DMS79 (cell line): Measurements from ENCODE around the gene MOB4.
"Not testable (repeated sequence)": the region's sequence is repeated elsewhere in the genome, so short reads cannot be mapped to it uniquely, and the experiment has no call there.

Experiments used
- DNase-seq: peaks from one replicate; lab custom pipeline; 2025; lab: John Stamatoyannopoulos, UW

The MOB4 gene

DNA sequence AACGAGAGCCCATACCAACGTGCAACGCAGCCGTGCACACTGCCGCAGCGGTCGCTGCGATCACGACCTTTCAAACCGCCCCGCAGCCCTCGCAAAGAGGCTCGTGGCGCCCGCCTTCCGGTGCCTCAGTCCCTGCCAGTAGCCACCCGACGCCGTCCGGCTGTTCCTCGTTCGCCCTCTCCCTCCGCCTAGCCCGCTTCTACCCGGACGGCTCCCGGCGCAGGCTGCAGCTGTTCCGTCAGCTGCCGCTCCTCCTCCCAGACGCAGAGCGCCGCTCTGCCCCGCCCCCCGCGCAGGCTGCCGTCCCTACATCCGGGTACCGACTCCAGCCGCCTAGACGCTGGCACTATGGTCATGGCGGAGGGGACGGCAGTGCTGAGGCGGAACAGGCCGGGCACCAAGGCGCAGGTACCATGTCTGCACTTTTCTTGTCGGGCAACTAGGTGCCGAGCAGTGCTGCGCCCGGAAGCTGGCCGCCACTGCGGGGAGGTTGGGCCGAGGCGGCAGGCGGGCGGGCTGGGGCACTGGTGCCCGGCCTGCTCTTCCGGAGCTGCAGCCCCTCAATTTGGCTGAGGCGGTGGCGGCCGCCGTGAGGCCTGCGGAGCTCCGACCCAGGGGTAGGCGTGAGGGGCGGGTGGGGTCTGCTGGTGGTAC lies at the start of gene MOB4:
Gene MOB4 (plus strand): TSS at position 328 of the 654 bp plus-strand sequence. CDS start 21 bp downstream, at position 349.
- peak; percentile 83 for DNase-seq

DNA sequence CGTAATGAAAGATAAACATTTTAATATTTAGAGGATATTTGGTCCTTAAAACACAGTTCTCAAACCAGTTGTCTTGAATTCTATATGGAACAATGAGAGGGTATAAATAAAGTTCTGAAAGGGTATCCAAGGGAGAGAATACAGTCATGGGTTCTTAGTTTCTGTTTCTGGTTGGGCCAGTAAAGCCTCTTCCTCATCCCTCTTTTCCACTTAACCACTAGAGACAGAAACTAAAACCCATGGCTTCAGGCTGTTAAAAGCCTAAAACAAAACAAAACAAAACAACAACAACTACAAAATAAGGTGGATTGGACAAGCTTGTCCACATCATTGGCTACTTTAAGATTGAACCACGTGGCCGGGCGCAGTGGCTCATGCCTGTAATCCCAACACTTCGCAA lies 43.7 kb upstream of the MOB4 start:
- no peak for DNase-seq

DNA sequence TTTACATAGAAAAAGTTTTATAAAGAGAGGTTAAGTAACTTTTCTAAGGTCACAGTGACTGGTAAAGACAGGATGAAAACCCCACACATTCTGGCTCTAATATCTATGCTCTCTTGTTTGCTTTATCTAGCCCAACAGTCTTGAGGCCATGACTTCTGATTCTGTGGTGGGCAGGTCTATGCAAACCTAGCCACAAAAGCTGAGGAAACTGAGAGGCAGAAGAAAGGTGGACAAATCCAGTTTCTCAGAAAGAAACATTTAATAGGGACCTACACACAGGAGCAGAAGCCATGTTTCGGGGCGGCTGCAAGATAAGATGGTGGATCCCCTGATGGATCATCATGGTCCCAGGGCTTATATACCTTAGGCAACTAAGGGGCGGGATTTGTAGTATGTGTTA lies 38.1 kb upstream of the MOB4 start:
- no peak for DNase-seq

DNA sequence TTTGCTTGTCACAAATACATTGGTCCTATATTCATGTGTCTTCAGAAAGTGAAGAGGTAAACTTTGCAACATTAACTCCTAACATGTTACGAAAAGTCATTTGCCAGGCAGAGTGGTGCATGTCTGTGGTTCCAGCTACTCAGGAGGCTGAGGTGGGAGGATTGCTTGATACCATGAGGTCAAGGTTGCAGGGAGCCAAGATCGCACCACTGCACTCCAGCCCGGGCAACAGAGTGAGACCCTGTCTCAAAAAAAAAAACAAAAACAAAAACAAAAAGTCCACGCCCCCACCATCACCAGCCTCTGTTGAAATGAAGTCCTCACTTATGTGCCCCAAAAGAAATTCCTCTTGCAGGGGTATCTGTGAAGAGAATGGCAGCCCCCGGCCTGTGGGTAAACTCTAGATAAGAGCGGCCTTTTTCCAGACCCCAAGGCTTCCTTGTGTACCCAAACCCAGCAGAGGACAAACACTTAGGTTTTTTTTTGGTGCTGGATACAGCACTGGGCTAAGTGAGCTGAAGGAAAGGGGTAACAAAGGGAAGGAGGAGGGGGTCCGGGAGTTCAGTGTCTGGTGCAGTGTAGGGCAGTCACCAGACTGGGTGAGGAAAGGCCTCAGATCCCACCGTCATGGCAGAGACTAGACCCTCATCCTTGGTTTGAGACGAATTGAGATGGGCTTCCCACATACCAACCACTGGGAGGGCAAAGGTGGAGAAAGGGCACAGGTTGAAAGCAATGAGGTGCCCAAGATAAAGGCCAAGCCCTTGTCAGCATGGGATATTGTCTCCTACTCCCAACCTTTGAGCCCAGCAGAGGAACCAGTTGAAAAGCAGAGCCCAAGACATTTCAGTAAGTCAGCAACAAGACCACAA lies 35.5 kb upstream of the MOB4 start:
- DNase-seq = no peak

DNA sequence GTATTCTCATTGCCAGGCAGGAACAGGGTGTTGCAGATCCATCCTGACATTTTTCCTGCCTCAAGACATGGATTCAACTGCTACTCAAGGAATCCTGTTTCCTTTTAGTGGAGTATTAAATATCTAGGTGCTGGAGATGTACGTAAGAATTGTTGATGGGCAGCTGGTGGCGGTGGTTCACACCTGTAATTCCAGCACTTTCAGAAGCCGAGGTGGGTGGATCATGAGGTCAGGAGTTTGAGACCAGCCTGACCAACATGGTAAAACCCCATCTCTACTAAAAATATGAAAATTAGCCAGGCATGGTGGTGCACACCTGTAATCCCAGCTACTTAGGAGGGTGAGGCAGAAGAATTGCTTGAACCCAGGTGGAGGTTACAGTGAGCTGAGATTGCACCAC lies 31.6 kb upstream of the MOB4 start:
- DNase-seq = not testable (repeated sequence)

DNA sequence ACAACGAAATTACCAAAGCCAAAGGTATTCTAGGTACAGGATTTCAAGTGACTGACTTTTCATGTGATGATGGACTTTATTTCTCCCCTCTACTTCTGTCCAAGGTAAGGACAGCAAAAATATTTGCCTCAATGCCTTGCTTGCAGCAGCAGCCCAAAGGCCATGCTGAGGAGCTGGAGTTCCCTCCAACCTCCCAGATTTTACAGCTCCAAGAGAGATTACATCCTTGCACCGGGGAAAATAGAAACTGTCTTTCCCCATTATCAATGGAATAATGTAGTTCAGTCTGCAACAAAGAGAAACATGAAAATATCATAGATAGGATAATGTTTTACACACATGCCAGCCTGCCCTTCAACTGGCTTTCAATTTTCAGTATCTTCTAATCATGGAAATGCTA lies 29.7 kb upstream of the MOB4 start:
- DNase-seq = no peak

DNA sequence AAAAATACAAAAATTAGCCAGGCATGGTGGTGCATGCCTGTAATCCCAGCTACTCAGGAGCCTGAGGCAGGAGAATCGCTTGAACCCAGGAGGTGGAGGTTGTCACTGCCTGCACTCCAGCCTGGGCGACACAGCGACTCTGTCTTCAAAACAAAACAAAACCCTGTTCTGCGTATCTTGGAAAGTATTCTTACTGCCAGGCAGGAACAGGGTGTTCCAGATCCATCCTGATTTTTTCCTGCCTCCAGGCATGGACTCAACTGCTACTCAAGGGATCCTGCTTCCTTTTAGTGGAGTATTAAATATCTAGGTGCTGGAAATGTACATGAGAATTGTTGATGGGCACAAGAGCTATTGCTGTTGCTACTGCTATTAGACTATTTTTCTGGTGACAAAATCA lies 28.5 kb upstream of the MOB4 start:
- DNase-seq = no peak

DNA sequence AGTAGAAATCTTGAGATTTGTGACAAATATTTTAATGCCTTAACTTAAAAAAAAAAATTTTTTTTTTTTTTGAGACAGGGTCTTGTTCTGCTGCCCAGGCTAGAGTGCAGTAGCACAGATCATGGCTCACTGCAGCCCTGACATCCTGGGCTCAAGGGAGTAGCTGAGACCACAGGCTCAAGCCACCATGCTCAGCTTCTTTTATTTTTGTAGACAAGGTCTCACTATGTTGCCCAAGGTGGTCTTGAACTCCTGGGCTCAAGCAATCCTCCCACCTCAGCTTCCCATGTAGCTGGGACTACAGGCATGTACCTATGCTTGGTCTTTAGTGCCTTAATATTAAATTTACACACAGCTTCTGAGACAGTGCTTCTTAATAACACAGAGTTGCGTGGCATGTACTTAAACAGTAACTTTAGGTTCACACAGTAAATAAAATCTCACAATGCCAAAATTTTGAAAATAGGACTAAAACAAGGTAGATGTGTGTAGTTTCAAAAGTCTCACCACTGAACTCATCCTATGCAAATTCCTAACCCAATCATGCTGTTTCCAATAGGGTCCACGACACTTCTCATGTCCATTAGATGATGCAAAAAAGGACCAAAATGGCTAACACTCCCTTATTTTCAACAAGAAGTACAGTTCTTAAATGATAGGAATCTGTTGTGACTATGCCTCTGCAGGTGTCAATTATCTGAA lies 20.3 kb upstream of the MOB4 start:
- no peak for DNase-seq

DNA sequence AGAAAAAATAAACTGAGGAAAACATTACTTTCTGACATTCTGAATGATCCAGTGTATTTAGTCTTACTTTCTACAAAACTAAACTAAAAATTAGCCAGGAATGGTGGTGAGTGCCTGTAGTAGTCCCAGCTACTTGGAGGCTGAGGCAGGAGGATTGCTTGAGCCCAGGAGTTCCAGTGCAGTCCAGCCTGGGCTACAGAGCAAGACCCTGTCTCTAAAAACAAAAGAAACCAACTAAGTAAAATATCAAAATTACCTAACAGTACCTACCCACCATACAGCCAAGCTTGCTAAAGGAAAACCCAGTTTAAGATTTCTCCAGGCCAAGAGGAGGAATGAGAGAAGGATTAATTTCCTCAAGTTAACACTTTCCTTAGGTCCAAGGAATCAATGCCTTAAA lies 19.2 kb upstream of the MOB4 start:
- no peak for DNase-seq

DNA sequence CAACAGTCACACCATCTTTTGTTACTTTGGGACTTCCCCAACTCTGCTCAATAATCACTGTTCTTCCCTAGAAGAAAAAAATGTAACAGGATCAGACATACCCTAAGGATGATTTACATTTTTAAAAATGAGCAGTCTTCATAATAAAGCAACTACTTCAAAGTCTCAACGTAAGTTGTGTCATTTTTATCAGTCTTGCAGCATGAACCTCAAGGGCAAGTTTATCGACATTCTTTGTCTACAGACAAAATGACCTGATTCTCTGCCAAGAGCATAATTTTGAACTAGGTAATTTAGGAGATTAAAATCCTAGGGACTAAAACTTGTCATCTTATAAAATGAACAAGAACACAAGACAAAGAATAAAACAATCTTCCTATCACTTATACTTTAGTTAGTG lies 18.5 kb upstream of the MOB4 start:
- no peak for DNase-seq

DNA sequence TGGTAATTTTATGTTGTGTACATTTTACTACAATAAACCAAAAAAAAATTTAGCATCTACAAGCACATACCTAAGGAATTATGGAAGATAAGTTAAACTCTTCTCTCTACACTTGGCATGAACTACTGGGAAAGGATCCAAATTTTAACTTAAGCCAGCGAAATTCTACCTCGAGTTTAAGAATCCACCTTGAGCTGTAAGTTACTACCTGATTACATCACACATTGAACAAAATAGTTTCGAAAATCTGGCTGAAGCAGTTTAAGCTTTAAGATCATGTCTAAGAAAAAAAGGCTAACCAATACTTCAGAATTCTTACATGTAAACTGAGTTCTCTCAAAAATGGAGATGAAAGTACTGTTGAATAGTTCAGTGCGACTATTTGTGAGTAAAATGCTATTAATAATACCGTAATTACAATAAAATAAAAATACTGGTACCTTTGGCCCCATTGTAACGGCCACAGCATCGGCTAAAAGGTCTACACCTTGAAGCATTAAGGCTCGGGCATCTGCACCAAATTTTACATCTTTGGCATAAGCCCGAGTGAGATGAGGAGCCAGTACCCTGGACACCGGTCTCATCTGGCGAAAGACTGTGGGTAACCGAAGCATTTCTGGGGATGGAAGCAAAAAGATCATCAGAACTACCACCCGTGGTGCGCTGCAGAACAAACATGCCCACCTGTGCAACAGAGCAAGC lies 17.5 kb upstream of the MOB4 start:
- no peak for DNase-seq

DNA sequence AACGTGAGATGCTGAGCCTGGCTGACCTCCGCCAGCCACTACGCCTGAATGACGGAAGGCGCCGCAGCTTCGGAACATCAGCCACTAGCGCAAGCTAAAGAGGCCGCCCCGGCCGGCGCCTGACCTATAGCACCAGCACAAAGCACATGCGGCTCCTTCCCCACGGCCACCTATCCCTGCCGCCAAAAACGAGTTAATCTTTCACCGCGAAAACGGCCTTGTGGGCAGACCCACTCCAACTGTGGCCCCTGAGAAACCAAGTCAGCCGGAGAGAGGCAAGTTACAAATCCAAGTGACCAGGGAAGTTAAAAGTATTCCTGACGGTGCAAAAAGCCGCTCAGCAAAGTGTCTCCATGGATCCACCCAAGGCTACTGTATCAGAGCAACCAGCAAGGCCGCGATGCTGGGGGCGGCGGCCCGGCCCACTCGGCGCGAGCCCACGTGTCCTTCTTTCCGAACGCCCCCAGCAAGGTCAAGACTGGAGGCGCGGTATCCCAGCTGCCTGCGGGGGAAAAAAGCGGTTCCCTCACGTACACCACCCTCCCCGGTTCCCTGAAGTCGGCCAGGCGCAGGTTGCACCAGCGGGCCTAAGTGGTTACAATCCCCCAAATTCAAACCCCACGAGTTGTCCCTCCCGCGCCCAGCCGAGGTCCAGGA lies 16.8 kb upstream of the MOB4 start:
- peak; percentile 33 for DNase-seq

DNA sequence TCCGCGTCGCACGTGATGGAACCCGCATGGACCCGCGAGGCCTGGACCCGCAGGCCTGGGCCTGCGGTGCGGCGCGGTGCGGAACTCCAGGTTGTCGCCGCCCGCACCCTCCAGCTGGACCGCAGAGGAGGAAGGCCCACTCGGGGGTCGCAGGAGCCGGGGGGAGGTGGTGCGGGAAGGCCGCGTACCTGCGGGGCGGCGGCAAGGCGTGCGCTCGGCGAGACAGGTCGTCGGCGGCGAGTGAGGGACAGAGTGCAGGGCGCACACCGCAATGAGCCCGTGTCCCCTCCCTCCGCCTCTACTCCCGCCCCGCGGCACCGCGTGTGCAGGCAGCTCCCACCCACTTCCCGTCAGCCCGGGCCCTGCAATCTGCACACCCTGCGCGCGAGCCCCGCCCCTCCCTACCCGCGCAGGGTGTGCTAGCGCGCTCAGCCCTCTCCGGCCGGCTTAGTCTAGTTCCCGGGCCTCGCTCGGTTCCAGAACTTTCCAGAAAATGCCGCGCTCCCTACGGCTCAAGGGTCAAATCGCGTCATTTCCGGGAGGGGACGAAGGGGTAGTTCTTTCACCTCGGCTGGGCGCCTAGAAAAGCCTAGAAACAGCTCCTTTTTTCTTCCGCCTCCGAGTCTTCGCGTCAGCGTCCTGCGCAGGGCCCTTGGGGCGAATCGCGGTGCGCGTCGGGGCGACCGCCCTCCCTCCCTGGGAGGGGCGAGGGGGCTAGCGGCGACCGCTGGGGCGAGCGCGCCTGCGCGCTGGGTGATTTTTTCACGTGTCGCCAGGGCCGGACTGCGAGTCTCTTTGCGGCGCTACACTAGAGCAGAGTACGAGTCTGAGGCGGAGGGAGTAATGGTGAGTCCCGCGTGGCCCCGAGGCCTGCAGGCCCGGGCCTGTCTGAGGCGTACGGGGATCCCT lies 16.0 kb upstream of the MOB4 start, which contains the start of the genes HSPD1 and HSPE1:
Gene HSPD1 (minus strand): TSS at position 247 of the 909 bp plus-strand sequence. CDS start 992 bp downstream, outside the sequence.
Gene HSPE1 (plus strand): TSS at position 786 of the 909 bp plus-strand sequence. CDS start 58 bp downstream, at position 844.
- DNase-seq = peak; percentile 98

DNA sequence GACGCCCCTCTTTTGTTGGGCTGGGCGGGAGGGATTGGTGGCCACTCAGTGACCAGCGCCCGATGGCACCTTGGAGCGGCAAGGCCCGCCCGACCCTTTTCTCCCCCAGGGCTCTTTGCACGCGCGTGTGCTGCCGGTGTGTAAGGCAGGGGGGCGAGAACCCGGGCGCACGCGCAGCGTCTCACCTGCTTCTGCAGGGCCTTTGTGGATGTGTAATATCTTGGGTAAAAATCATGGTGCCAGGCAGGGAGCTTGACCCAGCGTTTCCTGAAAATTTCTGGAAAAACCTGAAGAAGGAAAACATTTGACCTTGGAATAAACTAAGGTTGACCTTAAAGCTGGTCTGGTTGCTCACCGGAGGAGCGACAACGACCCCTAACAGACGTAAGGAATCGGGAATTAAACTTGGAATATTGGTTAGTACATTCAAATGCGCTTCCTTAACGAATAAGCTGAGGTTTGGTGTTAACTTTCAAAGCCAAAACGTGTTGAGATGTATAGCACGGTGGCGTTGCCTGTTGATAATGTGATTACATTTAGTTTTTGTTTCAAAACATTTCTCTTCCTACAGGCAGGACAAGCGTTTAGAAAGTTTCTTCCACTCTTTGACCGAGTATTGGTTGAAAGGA lies 15.2 kb upstream of the MOB4 start:
- no peak for DNase-seq

DNA sequence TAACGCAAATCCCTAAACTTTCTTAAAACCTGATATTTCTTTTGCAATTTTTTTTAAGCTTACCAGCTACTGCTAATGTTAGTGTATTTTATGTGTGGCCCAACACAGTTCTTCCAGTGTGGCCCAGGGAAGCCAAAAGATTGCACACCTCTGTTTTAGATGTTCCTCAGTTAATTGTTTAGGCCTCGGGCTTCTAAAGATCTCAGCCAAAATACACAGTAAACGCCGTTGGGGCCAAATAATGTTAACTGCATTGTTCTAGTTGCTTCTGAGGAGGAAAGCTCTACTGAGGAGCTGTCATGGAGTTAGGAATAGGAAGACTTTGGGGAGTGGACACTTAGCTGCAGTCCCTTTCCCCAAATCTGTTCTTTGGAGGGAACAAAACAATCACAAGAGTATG lies 13.7 kb upstream of the MOB4 start:
- DNase-seq = no peak

DNA sequence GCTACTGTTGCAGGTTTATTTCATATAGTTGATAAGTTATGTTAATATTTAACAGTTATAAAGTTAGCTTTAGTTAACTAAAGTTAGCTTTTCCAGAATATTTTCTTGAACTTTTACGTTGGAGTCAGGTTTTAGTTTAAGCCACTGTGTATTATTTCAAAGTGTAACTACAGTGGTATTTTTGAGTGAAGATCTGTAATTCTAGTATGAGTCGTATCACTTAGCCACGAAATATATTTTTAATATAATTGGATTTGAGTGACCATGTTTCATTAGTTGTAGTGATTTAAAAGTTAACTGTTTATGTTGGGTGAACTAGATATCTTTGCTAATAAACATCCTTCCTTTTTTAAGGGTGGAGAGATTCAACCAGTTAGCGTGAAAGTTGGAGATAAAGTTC lies 13.2 kb upstream of the MOB4 start:
- no peak for DNase-seq

DNA sequence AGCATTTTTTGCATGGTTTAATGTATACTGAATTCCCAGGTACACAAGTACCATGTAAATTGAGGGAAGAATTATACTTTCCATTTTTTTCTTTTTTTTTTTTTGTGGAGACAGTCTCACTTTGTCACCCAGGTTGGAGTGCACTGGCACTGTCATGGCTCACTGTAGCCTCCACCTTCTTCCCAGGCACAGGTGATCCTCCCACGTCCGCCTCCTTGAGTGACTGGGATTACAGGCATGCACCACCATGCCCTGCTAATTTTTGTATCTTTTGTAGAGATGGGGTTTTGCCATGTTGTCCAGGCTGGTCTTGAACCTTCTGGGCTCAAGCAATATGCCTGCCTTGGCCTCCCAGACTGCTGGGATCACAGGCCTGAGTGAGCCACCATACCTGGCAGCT lies 11.9 kb upstream of the MOB4 start:
- DNase-seq = no peak

DNA sequence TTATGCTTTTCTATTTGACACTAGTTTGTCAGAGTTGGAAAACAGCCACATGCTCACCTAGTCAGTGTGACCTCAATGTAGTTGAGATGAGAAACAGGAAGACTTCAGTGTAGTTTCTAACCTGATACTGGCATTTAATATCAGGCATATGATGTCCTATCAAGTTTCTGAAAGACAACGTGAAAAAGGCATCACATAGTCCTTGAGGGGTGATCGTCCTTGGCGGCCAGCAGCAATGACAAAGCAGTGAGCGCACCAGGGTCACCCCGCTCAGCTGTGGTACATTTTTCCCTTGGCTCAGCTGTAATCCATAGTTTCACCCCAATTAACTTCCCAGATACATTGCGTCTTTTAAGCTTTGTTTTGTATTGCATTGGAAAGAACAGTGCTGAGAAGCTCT lies 11.4 kb upstream of the MOB4 start:
- no peak for DNase-seq

DNA sequence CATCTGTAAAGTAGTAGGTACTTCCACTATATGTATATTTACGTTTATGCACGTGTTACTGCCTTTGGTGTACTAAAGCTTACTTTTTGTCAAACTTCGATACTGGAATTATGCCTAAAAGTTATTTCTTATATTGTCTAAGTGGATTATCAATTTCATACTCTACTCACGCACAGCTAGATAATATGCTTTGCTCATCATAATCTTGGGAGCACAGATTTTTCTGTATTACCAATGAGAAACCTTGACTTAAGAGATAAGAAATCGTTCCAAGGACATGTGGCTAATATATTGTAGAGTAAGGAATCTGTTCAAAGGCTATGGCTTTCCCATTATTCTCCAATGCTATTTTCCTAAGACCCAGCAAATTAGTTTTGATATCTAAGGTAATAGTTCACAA lies 9.2 kb upstream of the MOB4 start:
- no peak for DNase-seq

DNA sequence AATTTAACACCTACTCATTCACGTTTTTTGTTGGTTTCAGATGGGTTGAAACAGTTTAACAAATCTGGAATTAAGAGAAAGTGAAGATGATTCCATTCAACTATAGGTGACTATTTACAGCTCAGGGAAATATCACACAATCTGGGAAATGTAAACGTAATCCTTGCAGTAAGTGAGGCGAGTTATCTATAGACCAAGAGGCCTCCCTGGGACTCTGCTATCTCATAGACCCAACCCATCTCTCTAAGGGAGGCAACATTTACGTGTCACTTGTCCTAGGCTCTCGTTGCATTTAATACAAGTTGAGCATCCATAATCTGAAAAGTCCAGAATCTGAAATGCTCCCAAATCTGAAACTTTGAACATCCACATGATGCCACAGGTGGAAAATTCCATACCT lies 2.0 kb upstream of the MOB4 start:
- DNase-seq = no peak
